GM12874 (cell line): ENCODE results near the gene CNGA4.

Experiments used
- TF ChIP-seq, protein P1 (sequence below): IDR thresholded peaks from 2 replicates; pipeline ENCODE4 v1.5.1; 2011; ENCODE audit warnings: low read depth, mild to moderate bottlenecking, control low read depth, low read length, moderate library complexity; ENCODE audit not compliant: insufficient read depth

The CNGA4 gene

DNA sequence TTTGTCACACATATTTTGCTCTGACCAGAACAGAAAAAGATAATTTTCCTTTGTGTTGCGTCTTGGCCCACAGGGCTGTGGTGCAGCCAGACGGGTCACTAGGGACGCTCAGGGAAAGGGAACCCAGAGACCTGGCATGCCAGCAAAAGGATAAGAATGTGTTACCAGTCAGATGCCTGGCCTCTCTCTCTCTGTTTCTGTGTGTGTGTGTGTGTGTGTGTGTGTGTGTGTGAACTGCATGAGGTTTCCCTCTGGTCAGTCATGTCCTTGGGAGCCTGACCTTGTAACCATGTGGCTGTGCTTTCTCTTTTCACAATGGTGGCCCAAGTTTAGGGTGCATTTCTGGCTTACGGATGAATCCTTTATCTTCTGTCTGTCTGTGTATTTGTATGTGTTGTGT lies 46.1 kb downstream of the CNGA4 start:
- TF ChIP-seq, protein P1, sequence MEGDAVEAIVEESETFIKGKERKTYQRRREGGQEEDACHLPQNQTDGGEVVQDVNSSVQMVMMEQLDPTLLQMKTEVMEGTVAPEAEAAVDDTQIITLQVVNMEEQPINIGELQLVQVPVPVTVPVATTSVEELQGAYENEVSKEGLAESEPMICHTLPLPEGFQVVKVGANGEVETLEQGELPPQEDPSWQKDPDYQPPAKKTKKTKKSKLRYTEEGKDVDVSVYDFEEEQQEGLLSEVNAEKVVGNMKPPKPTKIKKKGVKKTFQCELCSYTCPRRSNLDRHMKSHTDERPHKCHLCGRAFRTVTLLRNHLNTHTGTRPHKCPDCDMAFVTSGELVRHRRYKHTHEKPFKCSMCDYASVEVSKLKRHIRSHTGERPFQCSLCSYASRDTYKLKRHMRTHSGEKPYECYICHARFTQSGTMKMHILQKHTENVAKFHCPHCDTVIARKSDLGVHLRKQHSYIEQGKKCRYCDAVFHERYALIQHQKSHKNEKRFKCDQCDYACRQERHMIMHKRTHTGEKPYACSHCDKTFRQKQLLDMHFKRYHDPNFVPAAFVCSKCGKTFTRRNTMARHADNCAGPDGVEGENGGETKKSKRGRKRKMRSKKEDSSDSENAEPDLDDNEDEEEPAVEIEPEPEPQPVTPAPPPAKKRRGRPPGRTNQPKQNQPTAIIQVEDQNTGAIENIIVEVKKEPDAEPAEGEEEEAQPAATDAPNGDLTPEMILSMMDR, result no peak
